Osteoblast (primary cell): ENCODE results near the gene TRIP4. TPM values are rescaled to one million over a fixed set of nuclear protein-coding genes. Genes with fewer than 3 reads are reported as not detected.

Experiments
- DNase-seq: peaks from one replicate; pipeline ENCODE4 v3.0.0; 2011; ENCODE audit warnings: low spot score, mixed read lengths; ENCODE audit not compliant: insufficient read length; ENCODE audit errors: missing footprints
- H2AFZ ChIP-seq: 2 replicates; pipeline ENCODE4 v1.6.0; 2011; ENCODE audit warnings: mild to moderate bottlenecking, low read length
- H3K27ac ChIP-seq: 2 replicates; pipeline ENCODE4 v1.5.1; 2011; ENCODE audit warnings: mild to moderate bottlenecking, low read depth, low read length, moderate library complexity
- H3K27me3 ChIP-seq: 2 replicates; pipeline ENCODE4 v1.6.0; 2012; ENCODE audit warnings: mild to moderate bottlenecking, control low read depth, inconsistent platforms, low read length, moderate library complexity; ENCODE audit not compliant: insufficient read depth
- H3K36me3 ChIP-seq: 2 replicates; pipeline ENCODE4 v1.5.1; 2011; ENCODE audit warnings: mild to moderate bottlenecking, low read length, control low read depth, moderate library complexity; ENCODE audit not compliant: insufficient read depth
- H3K4me1 ChIP-seq: 2 replicates; pipeline ENCODE4 v1.5.1; 2011; ENCODE audit warnings: mild to moderate bottlenecking, low read length, control low read depth, moderate library complexity; ENCODE audit not compliant: insufficient read depth
- H3K4me2 ChIP-seq: 2 replicates; pipeline ENCODE4 v1.6.0; 2011; ENCODE audit warnings: mild to moderate bottlenecking, low read length; ENCODE audit not compliant: insufficient read depth
- H3K4me3 ChIP-seq: fragments of 200-600 bp; sonication (generic); 3 replicates; pipeline ENCODE4 v1.5.1; 2012; ENCODE audit warnings: mild to moderate bottlenecking, low read length, inconsistent platforms; ENCODE audit not compliant: insufficient read depth
- H3K79me2 ChIP-seq: 2 replicates; pipeline ENCODE4 v1.6.0; 2012; ENCODE audit warnings: mild to moderate bottlenecking, low read length, control low read depth, inconsistent platforms; ENCODE audit not compliant: insufficient read depth
- H3K9me3 ChIP-seq: 2 replicates; pipeline ENCODE4 v1.5.1; 2011; ENCODE audit warnings: low read depth, low read length, control low read depth
- H4K20me1 ChIP-seq: 2 replicates; pipeline ENCODE4 v1.6.0; 2012; ENCODE audit warnings: mild to moderate bottlenecking, low read length, control low read depth; ENCODE audit not compliant: insufficient read depth
- total RNA-seq: library from RNA; depleted of rRNA; stranded (reverse); fragments of >200 nt; gene quantifications from 2 replicates; pipeline ENCODE4 v1.2.3, GENCODE V29; 2012
- TF ChIP-seq, protein P1 (sequence below): IDR thresholded peaks from 2 replicates; pipeline ENCODE4 v1.5.1; 2011; ENCODE audit warnings: mild to moderate bottlenecking, low read depth, low read length, moderate library complexity; ENCODE audit errors: extremely low read depth

TRIP4 gene
- total RNA-seq, 1 donor = 10.9 TPM

GRCh38 chr15:64476550-64476949, 88.9 kb downstream of the TRIP4 start:
- TF ChIP-seq, protein P1, sequence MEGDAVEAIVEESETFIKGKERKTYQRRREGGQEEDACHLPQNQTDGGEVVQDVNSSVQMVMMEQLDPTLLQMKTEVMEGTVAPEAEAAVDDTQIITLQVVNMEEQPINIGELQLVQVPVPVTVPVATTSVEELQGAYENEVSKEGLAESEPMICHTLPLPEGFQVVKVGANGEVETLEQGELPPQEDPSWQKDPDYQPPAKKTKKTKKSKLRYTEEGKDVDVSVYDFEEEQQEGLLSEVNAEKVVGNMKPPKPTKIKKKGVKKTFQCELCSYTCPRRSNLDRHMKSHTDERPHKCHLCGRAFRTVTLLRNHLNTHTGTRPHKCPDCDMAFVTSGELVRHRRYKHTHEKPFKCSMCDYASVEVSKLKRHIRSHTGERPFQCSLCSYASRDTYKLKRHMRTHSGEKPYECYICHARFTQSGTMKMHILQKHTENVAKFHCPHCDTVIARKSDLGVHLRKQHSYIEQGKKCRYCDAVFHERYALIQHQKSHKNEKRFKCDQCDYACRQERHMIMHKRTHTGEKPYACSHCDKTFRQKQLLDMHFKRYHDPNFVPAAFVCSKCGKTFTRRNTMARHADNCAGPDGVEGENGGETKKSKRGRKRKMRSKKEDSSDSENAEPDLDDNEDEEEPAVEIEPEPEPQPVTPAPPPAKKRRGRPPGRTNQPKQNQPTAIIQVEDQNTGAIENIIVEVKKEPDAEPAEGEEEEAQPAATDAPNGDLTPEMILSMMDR = no peak
- Histone ChIP-seq H3K4me1 (no peaks in the 10 kb centered on the region), H3K4me3 (no peak overlapping the region), H3K4me2 (no peak overlapping the region), H3K27me3 (no peaks in the 10 kb centered on the region), H2AFZ (no peak overlapping the region), H3K9me3 (no peaks in the 10 kb centered on the region), H3K36me3 (peaks cover 10% of the 10 kb centered on the region), H3K27ac (no peak overlapping the region), H3K79me2 (peaks cover 71% of the 10 kb centered on the region), H4K20me1 (peaks cover 22% of the 10 kb centered on the region)
- no peak for DNase-seq

- Histone ChIP-seq H3K9me3 (no peaks in the 10 kb centered on the region), H4K20me1 (peaks cover 20% of the 10 kb centered on the region), H2AFZ (no peak overlapping the region), H3K79me2 (peaks cover 71% of the 10 kb centered on the region), H3K4me3 (no peak overlapping the region), H3K4me2 (no peak overlapping the region), H3K27me3 (no peaks in the 10 kb centered on the region), H3K27ac (no peak overlapping the region), H3K36me3 (peaks cover 10% of the 10 kb centered on the region), H3K4me1 (no peaks in the 10 kb centered on the region)
- DNase-seq = no peak
- TF ChIP-seq, protein P1 = no peak
Observed at GRCh38 chr15:64478863-64479262, 91.2 kb downstream of the TRIP4 start.

GRCh38 chr15:64480891-64481290, 93.3 kb downstream of the TRIP4 start:
- H2AFZ ChIP-seq = no peak overlapping the region

DNA sequence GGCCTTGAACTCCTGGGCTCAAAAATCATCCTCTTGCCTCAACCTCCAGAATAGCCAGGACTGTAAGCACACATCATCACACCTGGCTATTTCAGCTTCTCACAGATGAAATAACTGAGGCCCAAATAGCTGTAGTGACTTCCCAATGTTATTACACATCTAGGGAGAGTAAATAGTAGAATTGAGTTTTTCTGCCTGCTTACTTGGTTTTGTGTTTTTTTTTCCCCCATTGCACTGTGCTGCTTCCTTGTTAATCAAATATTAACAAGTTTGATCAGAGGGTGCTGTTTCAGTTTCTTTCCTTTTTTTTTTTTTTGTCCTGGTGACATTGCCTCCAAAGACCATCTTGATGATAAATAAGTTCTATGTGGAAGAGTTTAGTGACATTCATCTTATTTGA, 96.1 kb downstream of the TRIP4 start:
- Histone ChIP-seq H3K4me2 (no peak overlapping the region), H3K27me3 (no peaks in the 10 kb centered on the region), H3K4me3 (no peak overlapping the region), H3K79me2 (peaks cover 50% of the 10 kb centered on the region), H3K9me3 (no peaks in the 10 kb centered on the region), H3K27ac (no peak overlapping the region), H3K36me3 (no peaks in the 10 kb centered on the region), H3K4me1 (no peaks in the 10 kb centered on the region), H4K20me1 (peaks cover 13% of the 10 kb centered on the region), H2AFZ (no peak overlapping the region)
- TF ChIP-seq, protein P1 = no peak
- no peak for DNase-seq

More at GRCh38 chr15:64480891-64481290, 93.3 kb downstream of the TRIP4 start:
- no peak overlapping the region for H3K27ac ChIP-seq
- H3K79me2 ChIP-seq = peaks cover 63% of the 10 kb centered on the region
- no peak overlapping the region for H3K4me3 ChIP-seq
- TF ChIP-seq, protein P1 = no peak
- peaks cover 17% of the 10 kb centered on the region for H4K20me1 ChIP-seq
- no peaks in the 10 kb centered on the region for H3K4me1 ChIP-seq
- DNase-seq = no peak
- no peaks in the 10 kb centered on the region for H3K9me3 ChIP-seq
- no peak overlapping the region for H3K4me2 ChIP-seq
- H3K36me3 ChIP-seq = peaks cover 6% of the 10 kb centered on the region
- no peaks in the 10 kb centered on the region for H3K27me3 ChIP-seq
